K562 (cell line): ENCODE measurements around the gene RAD1. TPM values are rescaled to one million over a fixed set of nuclear protein-coding genes. Genes with fewer than 3 reads are reported as not detected.

Experiments used
- CHD1 ChIP-seq: fragments of 200-600 bp; sonication (generic); IDR thresholded peaks from one replicate; pipeline ENCODE4 v1.6.1; 2012; ENCODE audit warnings: mild to moderate bottlenecking, moderate library complexity, low read length, inconsistent platforms
- EWSR1 ChIP-seq: fragments of 450-650 bp; IDR thresholded peaks from 2 replicates; pipeline ENCODE4 v1.6.1; 2018; ENCODE audit warnings: borderline replicate concordance, mild to moderate bottlenecking, low read depth, moderate library complexity; ENCODE audit not compliant: partially characterized antibody
- GABPB1 ChIP-seq: sonication (generic); formaldehyde crosslinking; IDR thresholded peaks from 2 replicates; pipeline ENCODE4 v1.8.0; 2022; ENCODE audit warnings: mild to moderate bottlenecking, missing genetic modification reagents
- GATAD2A ChIP-seq: fragments of 450-650 bp; IDR thresholded peaks from 2 replicates; pipeline ENCODE4 v1.6.1; 2017
- HDAC2 ChIP-seq: fragments of 450-650 bp; IDR thresholded peaks from 2 replicates; pipeline ENCODE4 v1.6.1; 2016; ENCODE audit warnings: mild to moderate bottlenecking
- HMGXB4 ChIP-seq: sonication (generic); formaldehyde crosslinking; IDR thresholded peaks from 2 replicates; pipeline ENCODE4 v1.8.1; 2023; ENCODE audit warnings: mild to moderate bottlenecking, missing genetic modification reagents
- KAT7 ChIP-seq: sonication (generic); formaldehyde crosslinking; IDR thresholded peaks from 2 replicates; pipeline ENCODE4 v1.8.0; 2022; ENCODE audit warnings: missing genetic modification reagents, mild to moderate bottlenecking, borderline replicate concordance
- KDM5B ChIP-seq: fragments of 200-600 bp; sonication (generic); IDR thresholded peaks from 2 replicates; pipeline ENCODE4 v1.6.1; 2012; ENCODE audit warnings: low read depth, mild to moderate bottlenecking, moderate library complexity, low read length, control low read depth, inconsistent platforms; ENCODE audit not compliant: insufficient replicate concordance
- PHF8 ChIP-seq: fragments of 200-600 bp; sonication (generic); IDR thresholded peaks from 2 replicates; pipeline ENCODE4 v1.6.1; 2012; ENCODE audit warnings: mixed run types, mild to moderate bottlenecking, inconsistent platforms, low read length, moderate library complexity, borderline replicate concordance
- TEAD1 ChIP-seq, 2 experiments: fragments of 450-650 bp in 1 of 2; sonication (generic) in 1 of 2; formaldehyde crosslinking; IDR thresholded peaks; 2 replicates each; pipeline versions ENCODE4 v1.4.0 to v1.8.0; 2020 to 2022; ENCODE audit warnings: mild to moderate bottlenecking in 2 of 2, missing genetic modification reagents in 1 of 2
- YBX1 ChIP-seq: fragments of 450-650 bp; IDR thresholded peaks from 2 replicates; pipeline ENCODE4 v1.7.1; 2016; ENCODE audit warnings: mild to moderate bottlenecking
- YY1 ChIP-seq, 3 experiments: IDR thresholded peaks; 2 replicates each; pipeline ENCODE4 v1.6.1; 2011; ENCODE audit warnings: low read length in 2 of 3, mild to moderate bottlenecking in 2 of 3, moderate library complexity in 2 of 3, borderline replicate concordance in 1 of 3, control low read depth in 1 of 3, low read depth in 1 of 3; ENCODE audit not compliant: insufficient read depth in 3 of 3, insufficient replicate concordance in 2 of 3, control insufficient read depth in 1 of 3, insufficient read length in 1 of 3; ENCODE audit errors: extremely low read depth in 1 of 3
- ZBTB11 ChIP-seq, 3 experiments: fragments of 200-800 bp in 1 of 3; fragments of 250-450 bp in 1 of 3; fragments of 450-650 bp in 1 of 3; sonication (Bioruptor Pico) in 1 of 3; sonication (Bioruptor generic) in 1 of 3; formaldehyde crosslinking in 1 of 3; IDR thresholded peaks; 2 replicates each; pipeline versions ENCODE4 v1.6.1 to v1.8.0; 2016 to 2022; ENCODE audit warnings: mild to moderate bottlenecking in 2 of 3, missing genetic modification characterization in 2 of 3, missing compliant biosample characterization in 1 of 3, moderate library complexity in 1 of 3
- polyA plus RNA-seq, 8 experiments: library from polyadenylated mRNA; depleted of rRNA in 4 of 8; stranded (reverse) in 5 of 8; unstranded in 3 of 8; fragments of >200 nt; fragmentation: Nextera tagmentation in 2 of 8; fragmentation: Illumina TruSeq in 1 of 8; extraction: Ambion mirVana in 2 of 8; extraction: Trizol in 1 of 8; gene quantifications; 2 replicates each; pipeline versions ENCODE4 v1.2.1 to v1.2.3, GENCODE V29; 2011 to 2014; ENCODE audit warnings: inconsistent platforms in 1 of 8, missing spikeins in 1 of 8
- total RNA-seq, 7 experiments: library from RNA; depleted of rRNA in 6 of 7; stranded (reverse); fragments of >200 nt in 6 of 7; fragmentation: Illumina TruSeq in 2 of 7; extraction: Trizol in 2 of 7; gene quantifications; 2 replicates each; pipeline versions ENCODE4 v1.2.1 to v1.2.3, GENCODE V29; 2011 to 2021; ENCODE audit warnings: low replicate concordance in 1 of 7
- TF ChIP-seq, protein P1 (sequence below): sonication (generic); formaldehyde crosslinking; IDR thresholded peaks from 2 replicates; pipeline ENCODE4 v1.8.0; 2023; ENCODE audit warnings: mild to moderate bottlenecking, missing genetic modification reagents

The RAD1 gene
- total and polyA plus RNA-seq, 9 of the 15 experiments (the other 6 are each of a cell fraction or from before 2014, with no cell fraction given) = 44.5 to 148 (median 60.8) TPM

GRCh38 chr5:34929720-34930461 is 14.6 kb upstream of the RAD1 start (continued):
- TF ChIP-seq ZBTB11 (CRISPR knock-in tag; IDR thresholded peaks at IDR 0.05) = peak in 1 of 3 experiments; percentile 63; a peak in 2 of 6 replicates
- TF ChIP-seq PHF8 = peak; percentile 66; the same call in 1 of the 2 replicates
- TF ChIP-seq GATAD2A = 0 out of 2 replicates have a peak, but pooled peaks have one; percentile 47
- TF ChIP-seq GABPB1 (CRISPR knock-in tag) = peak; percentile 14; the same call in 1 of the 2 replicates
- 0 out of 2 replicates have a peak, but pooled peaks have one; percentile 30 for TF ChIP-seq KAT7 (CRISPR knock-in tag)
- TF ChIP-seq, protein P1, sequence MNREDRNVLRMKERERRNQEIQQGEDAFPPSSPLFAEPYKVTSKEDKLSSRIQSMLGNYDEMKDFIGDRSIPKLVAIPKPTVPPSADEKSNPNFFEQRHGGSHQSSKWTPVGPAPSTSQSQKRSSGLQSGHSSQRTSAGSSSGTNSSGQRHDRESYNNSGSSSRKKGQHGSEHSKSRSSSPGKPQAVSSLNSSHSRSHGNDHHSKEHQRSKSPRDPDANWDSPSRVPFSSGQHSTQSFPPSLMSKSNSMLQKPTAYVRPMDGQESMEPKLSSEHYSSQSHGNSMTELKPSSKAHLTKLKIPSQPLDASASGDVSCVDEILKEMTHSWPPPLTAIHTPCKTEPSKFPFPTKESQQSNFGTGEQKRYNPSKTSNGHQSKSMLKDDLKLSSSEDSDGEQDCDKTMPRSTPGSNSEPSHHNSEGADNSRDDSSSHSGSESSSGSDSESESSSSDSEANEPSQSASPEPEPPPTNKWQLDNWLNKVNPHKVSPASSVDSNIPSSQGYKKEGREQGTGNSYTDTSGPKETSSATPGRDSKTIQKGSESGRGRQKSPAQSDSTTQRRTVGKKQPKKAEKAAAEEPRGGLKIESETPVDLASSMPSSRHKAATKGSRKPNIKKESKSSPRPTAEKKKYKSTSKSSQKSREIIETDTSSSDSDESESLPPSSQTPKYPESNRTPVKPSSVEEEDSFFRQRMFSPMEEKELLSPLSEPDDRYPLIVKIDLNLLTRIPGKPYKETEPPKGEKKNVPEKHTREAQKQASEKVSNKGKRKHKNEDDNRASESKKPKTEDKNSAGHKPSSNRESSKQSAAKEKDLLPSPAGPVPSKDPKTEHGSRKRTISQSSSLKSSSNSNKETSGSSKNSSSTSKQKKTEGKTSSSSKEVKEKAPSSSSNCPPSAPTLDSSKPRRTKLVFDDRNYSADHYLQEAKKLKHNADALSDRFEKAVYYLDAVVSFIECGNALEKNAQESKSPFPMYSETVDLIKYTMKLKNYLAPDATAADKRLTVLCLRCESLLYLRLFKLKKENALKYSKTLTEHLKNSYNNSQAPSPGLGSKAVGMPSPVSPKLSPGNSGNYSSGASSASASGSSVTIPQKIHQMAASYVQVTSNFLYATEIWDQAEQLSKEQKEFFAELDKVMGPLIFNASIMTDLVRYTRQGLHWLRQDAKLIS (CRISPR knock-in tag) = 0 out of 2 replicates have a peak, but pooled peaks have one; percentile 61
- TF ChIP-seq TEAD1 (CRISPR knock-in tag; IDR thresholded peaks at IDR 0.05) = peak in 1 of 2 experiments; percentile 50; a peak in 1 of 4 replicates
- peak; percentile 53 for TF ChIP-seq KDM5B
- TF ChIP-seq EWSR1 = no peak
- TF ChIP-seq YY1 (IDR thresholded peaks at IDR 0.05; ENCODE audit: borderline replicate concordance in 1 of 3, control insufficient read depth in 1 of 3, extremely low read depth in 1 of 3, insufficient read depth in 3 of 3, insufficient read length in 1 of 3, insufficient replicate concordance in 2 of 3, low read depth in 1 of 3, low read length in 2 of 3) = peak in 2 of 3 experiments; percentile 62 to 68
- TF ChIP-seq HMGXB4 = peak; percentile 80; the same call in 1 of the 2 replicates
- peak; percentile 23; the same call in 1 of the 2 replicates for TF ChIP-seq HDAC2
- TF ChIP-seq CHD1 = peak; percentile 70
- TF ChIP-seq YBX1 = no peak
